H9 (cell line): ENCODE data around the gene MALL. TPM values are rescaled to one million over a fixed set of nuclear protein-coding genes. Genes with fewer than 3 reads are reported as not detected.

Source experiments
- DNase-seq: peaks from one replicate; pipeline ENCODE4 v3.0.0-alpha.2; 2017
- H2AFZ ChIP-seq: one replicate; pipeline ENCODE4 v1.6.1; 2013; ENCODE audit warnings: mild to moderate bottlenecking, low read length, control low read depth, moderate library complexity
- H2AK5ac ChIP-seq: 2 replicates; pipeline ENCODE4 v1.6.1; 2013; ENCODE audit warnings: low read length, control low read depth, mixed read lengths; ENCODE audit not compliant: insufficient read length
- H2BK120ac ChIP-seq: one replicate; pipeline ENCODE4 v1.6.1; 2013; ENCODE audit warnings: low read depth, mild to moderate bottlenecking, low read length, control low read depth, inconsistent platforms; ENCODE audit not compliant: poor library complexity, severe bottlenecking
- H2BK12ac ChIP-seq: 2 replicates; pipeline ENCODE4 v1.6.1; 2013; ENCODE audit warnings: low read length, control low read depth, mixed read lengths, low read depth; ENCODE audit not compliant: insufficient read length
- H2BK15ac ChIP-seq: 2 replicates; pipeline ENCODE4 v1.6.1; 2013; ENCODE audit warnings: low read depth, low read length, control low read depth
- H2BK20ac ChIP-seq: one replicate; pipeline ENCODE4 v1.6.1; 2013; ENCODE audit warnings: low read depth, mild to moderate bottlenecking, low read length, control low read depth, inconsistent platforms; ENCODE audit not compliant: poor library complexity, severe bottlenecking
- H2BK5ac ChIP-seq: 2 replicates; pipeline ENCODE4 v1.6.1; 2013; ENCODE audit warnings: low read length, control low read depth, mixed read lengths; ENCODE audit not compliant: insufficient read length
- H3K14ac ChIP-seq: 2 replicates; pipeline ENCODE4 v1.6.1; 2013; ENCODE audit warnings: low read length, control low read depth; ENCODE audit not compliant: insufficient read depth
- H3K18ac ChIP-seq: 2 replicates; pipeline ENCODE4 v1.6.1; 2013; ENCODE audit warnings: low read depth, mild to moderate bottlenecking, mixed read lengths, low read length, control low read depth; ENCODE audit not compliant: insufficient read length
- H3K23ac ChIP-seq: 2 replicates; pipeline ENCODE4 v1.6.1; 2013; ENCODE audit warnings: low read length, control low read depth, mixed read lengths, low read depth; ENCODE audit not compliant: insufficient read length
- H3K23me2 ChIP-seq: 2 replicates; pipeline ENCODE4 v1.6.1; 2013; ENCODE audit warnings: low read depth, mild to moderate bottlenecking, mixed read lengths, low read length, control low read depth; ENCODE audit not compliant: insufficient read length, poor library complexity, severe bottlenecking
- H3K27ac ChIP-seq: 2 replicates; pipeline ENCODE4 v1.5.1; 2013; ENCODE audit warnings: low read length, control low read depth, mixed read lengths, low read depth; ENCODE audit not compliant: insufficient read length
- H3K27me3 ChIP-seq: 2 replicates; pipeline ENCODE4 v1.6.1; 2013; ENCODE audit warnings: low read length, control low read depth, inconsistent platforms; ENCODE audit not compliant: insufficient read depth
- H3K4ac ChIP-seq: 2 replicates; pipeline ENCODE4 v1.6.1; 2013; ENCODE audit warnings: low read depth, mild to moderate bottlenecking, control low read depth, inconsistent platforms, low read length, moderate library complexity
- H3K4me1 ChIP-seq: 2 replicates; pipeline ENCODE4 v1.6.1; 2013; ENCODE audit warnings: low read length, control low read depth, inconsistent platforms; ENCODE audit not compliant: insufficient read depth
- H3K4me2 ChIP-seq: 2 replicates; pipeline ENCODE4 v1.6.1; 2013; ENCODE audit warnings: low read length, control low read depth, mixed read lengths; ENCODE audit not compliant: insufficient read length, insufficient read depth
- H3K56ac ChIP-seq: 2 replicates; pipeline ENCODE4 v1.6.1; 2013; ENCODE audit warnings: low read depth, mild to moderate bottlenecking, mixed read lengths, low read length, control low read depth; ENCODE audit not compliant: insufficient read length
- H3K79me1 ChIP-seq: 2 replicates; pipeline ENCODE4 v1.6.1; 2013; ENCODE audit warnings: low read depth, mild to moderate bottlenecking, moderate library complexity, low read length, control low read depth, inconsistent platforms; ENCODE audit not compliant: insufficient read depth, poor library complexity, severe bottlenecking
- H3K79me2 ChIP-seq: 2 replicates; pipeline ENCODE4 v1.6.1; 2013; ENCODE audit warnings: low read length, control low read depth, inconsistent platforms; ENCODE audit not compliant: insufficient read depth
- H3K9ac ChIP-seq: 2 replicates; pipeline ENCODE4 v1.6.1; 2013; ENCODE audit warnings: low read length, control low read depth, mixed read lengths; ENCODE audit not compliant: insufficient read length; ENCODE audit errors: extremely low read depth
- H3K9me3 ChIP-seq: one replicate; pipeline ENCODE4 v1.6.1; 2013; ENCODE audit warnings: low read depth, low read length, inconsistent platforms; ENCODE audit not compliant: control insufficient read depth
- H3T11ph ChIP-seq: one replicate; pipeline ENCODE4 v1.6.1; 2013; ENCODE audit warnings: mild to moderate bottlenecking, low read length, control low read depth, inconsistent platforms
- H4K20me1 ChIP-seq: one replicate; pipeline ENCODE4 v1.6.1; 2013; ENCODE audit not compliant: control insufficient read depth, insufficient read length, insufficient read depth
- H4K5ac ChIP-seq: 2 replicates; pipeline ENCODE4 v1.6.1; 2013; ENCODE audit warnings: low read depth, mild to moderate bottlenecking, mixed read lengths, low read length, control low read depth; ENCODE audit not compliant: insufficient read length
- H4K8ac ChIP-seq: replicated peaks from 2 replicates; pipeline ENCODE4 v1.6.1; 2013; ENCODE audit warnings: low read length, control low read depth, mixed read lengths, low read depth; ENCODE audit not compliant: insufficient read length
- H4K91ac ChIP-seq: 2 replicates; pipeline ENCODE4 v1.6.1; 2013; ENCODE audit warnings: low read depth, mild to moderate bottlenecking, moderate library complexity, mixed read lengths, low read length, control low read depth; ENCODE audit not compliant: insufficient read length
- H3K27ac Mint-ChIP-seq, 3 experiments: 2 replicates in 2 of 3; 3 replicates in 1 of 3; pipeline ENCODE4 v1.8.0; 2020 to 2021; ENCODE audit warnings: mixed read lengths in 3 of 3, mild to moderate bottlenecking in 1 of 3, moderate library complexity in 1 of 3
- H3K27me3 Mint-ChIP-seq: 2 replicates; pipeline ENCODE4 v1.8.0; 2021; ENCODE audit warnings: low read depth, mild to moderate bottlenecking, moderate library complexity, mixed read lengths
- H3K36me3 Mint-ChIP-seq, 3 experiments: 2 replicates in 2 of 3; 3 replicates in 1 of 3; pipeline ENCODE4 v1.8.0; 2020 to 2021; ENCODE audit warnings: low read depth in 3 of 3, mixed read lengths in 3 of 3; ENCODE audit not compliant: insufficient read depth in 1 of 3
- H3K4me1 Mint-ChIP-seq, 2 experiments: 2 replicates each; pipeline ENCODE4 v1.8.0; 2020; ENCODE audit warnings: mixed read lengths in 2 of 2
- H3K4me3 Mint-ChIP-seq, 2 experiments: 2 replicates in 1 of 2; 3 replicates in 1 of 2; pipeline ENCODE4 v1.8.0; 2020 to 2021; ENCODE audit warnings: mild to moderate bottlenecking in 2 of 2, mixed read lengths in 2 of 2, moderate library complexity in 1 of 2
- H3K9me3 Mint-ChIP-seq, 2 experiments: 2 replicates in 1 of 2; 3 replicates in 1 of 2; pipeline ENCODE4 v1.8.0; 2020; ENCODE audit warnings: mild to moderate bottlenecking in 2 of 2, mixed read lengths in 2 of 2, moderate library complexity in 1 of 2
- WGBS: extraction: QIAGEN DNeasy Blood & Tissue Kit; methylation state at CpG from one replicate; pipeline ENCODE4 v1.1.7; 2013; ENCODE audit warnings: missing lambda C conversion rate, low lambda C conversion rate, mixed read lengths; ENCODE audit not compliant: insufficient read length; ENCODE audit errors: extremely low coverage; 5-methylcytosine and 5-hydroxymethylcytosine counted together
- total RNA-seq: library from RNA; stranded (reverse); gene quantifications from 2 replicates; pipeline ENCODE4 v1.2.1, GENCODE V29; 2021
- TF ChIP-seq, protein P1 (sequence below): fragments of 200-600 bp; sonication (generic); conservative IDR thresholded peaks from 3 replicates; pipeline ENCODE4 v1.8.0; 2021; ENCODE audit warnings: antibody characterized with exemption, mild to moderate bottlenecking

The MALL gene
- total RNA-seq, 1 experiment from 2014 or later = 5.0 TPM

DNA sequence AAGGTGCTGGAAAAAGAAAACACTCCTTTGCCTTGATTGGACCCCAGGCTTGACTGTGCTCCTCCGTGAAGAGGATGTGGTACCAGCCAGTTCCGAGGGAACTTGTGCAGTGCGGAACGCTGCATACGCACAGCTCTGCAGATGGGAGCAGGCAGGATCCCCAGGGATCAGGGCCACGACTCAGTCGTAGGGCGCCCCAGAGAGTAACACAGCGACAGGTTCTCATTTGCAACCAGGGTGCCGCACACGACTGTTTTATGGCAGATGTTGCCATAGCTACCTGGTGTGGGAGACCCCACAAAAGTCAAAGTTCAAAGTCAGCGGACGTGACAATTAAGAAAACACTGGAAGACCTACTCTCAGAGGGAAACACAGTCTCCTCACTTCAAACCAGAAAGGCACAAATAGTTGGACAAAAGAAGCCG is 779 bp downstream of the MALL start:
- Histone ChIP-seq H4K20me1 (no peaks in the 10 kb centered on the region), H2BK20ac (no peak overlapping the region), H2BK15ac (no peak overlapping the region), H2BK12ac (no peak overlapping the region), H4K5ac (no peak overlapping the region), H3K4me1 (peaks cover 3% of the 10 kb centered on the region; the same call in 1 of the 2 replicates), H3K9me3 (no peaks in the 10 kb centered on the region), H3T11ph (no peak overlapping the region), H3K14ac (no peak overlapping the region), H2BK5ac (no peak overlapping the region), H3K56ac (no peak overlapping the region), H3K23me2 (peaks cover 9% of the 10 kb centered on the region), H3K4ac (no peak overlapping the region), H4K91ac (no peak overlapping the region), H3K23ac (no peak overlapping the region), H3K27me3 (peaks cover 8% of the 10 kb centered on the region; the same call in 1 of the 2 replicates), H3K9ac (no peak overlapping the region), H3K18ac (no peak overlapping the region), H2AK5ac (no peak overlapping the region), H3K79me1 (no peaks in the 10 kb centered on the region), H4K8ac (no peak overlapping the region), H2BK120ac (no peak overlapping the region), H3K27ac (no peak overlapping the region), H3K4me2 (peak overlapping the region; percentile 51), H3K79me2 (no peaks in the 10 kb centered on the region), H2AFZ (no peak overlapping the region)
- no peak overlapping the region for H3K27ac Mint-ChIP-seq
- H3K4me3 Mint-ChIP-seq = peak overlapping the region; percentile 53 to 76
- H3K27me3 Mint-ChIP-seq = peaks cover 82% of the 10 kb centered on the region
- peaks cover 10 to 15% of the 10 kb centered on the region in 2 experiments for H3K4me1 Mint-ChIP-seq
- TF ChIP-seq, protein P1, sequence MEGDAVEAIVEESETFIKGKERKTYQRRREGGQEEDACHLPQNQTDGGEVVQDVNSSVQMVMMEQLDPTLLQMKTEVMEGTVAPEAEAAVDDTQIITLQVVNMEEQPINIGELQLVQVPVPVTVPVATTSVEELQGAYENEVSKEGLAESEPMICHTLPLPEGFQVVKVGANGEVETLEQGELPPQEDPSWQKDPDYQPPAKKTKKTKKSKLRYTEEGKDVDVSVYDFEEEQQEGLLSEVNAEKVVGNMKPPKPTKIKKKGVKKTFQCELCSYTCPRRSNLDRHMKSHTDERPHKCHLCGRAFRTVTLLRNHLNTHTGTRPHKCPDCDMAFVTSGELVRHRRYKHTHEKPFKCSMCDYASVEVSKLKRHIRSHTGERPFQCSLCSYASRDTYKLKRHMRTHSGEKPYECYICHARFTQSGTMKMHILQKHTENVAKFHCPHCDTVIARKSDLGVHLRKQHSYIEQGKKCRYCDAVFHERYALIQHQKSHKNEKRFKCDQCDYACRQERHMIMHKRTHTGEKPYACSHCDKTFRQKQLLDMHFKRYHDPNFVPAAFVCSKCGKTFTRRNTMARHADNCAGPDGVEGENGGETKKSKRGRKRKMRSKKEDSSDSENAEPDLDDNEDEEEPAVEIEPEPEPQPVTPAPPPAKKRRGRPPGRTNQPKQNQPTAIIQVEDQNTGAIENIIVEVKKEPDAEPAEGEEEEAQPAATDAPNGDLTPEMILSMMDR = no peak
- no peak for DNase-seq
- WGBS = no CpG with 5 or more reads among the region's 14 CpGs
- peaks cover 0 to 2% of the 10 kb centered on the region in 2 experiments; a peak in 1 of 5 replicates for H3K9me3 Mint-ChIP-seq
- no peaks in the 10 kb centered on the region; a peak in 1 of 7 replicates for H3K36me3 Mint-ChIP-seq
